Measurements from ENCODE around the gene TMEM201. TPM values are rescaled to one million over a fixed set of nuclear protein-coding genes. Genes with fewer than 3 reads are reported as not detected.

Gene TMEM201
- total and polyA plus RNA-seq, 2 of the 8 experiments (the other 6 are each of a cell fraction or from before 2014, with no cell fraction given) = 8.2 to 27.1 TPM

- no peak for TF ChIP-seq POLR2AphosphoS5 (IDR thresholded peaks at IDR 0.05; ENCODE audit: low read depth, low read length)
- TF ChIP-seq MAX (IDR thresholded peaks at IDR 0.05) = no peak
Measured at GRCh38 chr1:9605946-9606455, 17.3 kb downstream of the TMEM201 start (continued).
